MM.1S (cell line): ENCODE data around the gene APRT.

Source experiments
- DNase-seq: peaks from one replicate; pipeline ENCODE4 v3.0.0-alpha.2; 2015
- H2AFZ ChIP-seq: fragments of 300-600 bp; sonication (generic); 2 replicates; pipeline ENCODE4 v1.6.0; 2016; ENCODE audit warnings: antibody characterized with exemption, low read length
- H3F3A ChIP-seq: fragments of 300-600 bp; sonication (generic); 2 replicates; pipeline ENCODE4 v1.6.1; 2016; ENCODE audit warnings: mild to moderate bottlenecking, antibody characterized with exemption, low read length, moderate library complexity, mixed read lengths; ENCODE audit not compliant: insufficient read depth
- H3K27ac ChIP-seq: fragments of 300-600 bp; sonication (generic); 2 replicates; pipeline ENCODE4 v1.5.1; 2016; ENCODE audit warnings: mild to moderate bottlenecking, low read length
- H3K27me3 ChIP-seq: fragments of 300-600 bp; sonication (generic); replicated peaks from 2 replicates; pipeline ENCODE4 v1.6.0; 2016; ENCODE audit warnings: low read length; ENCODE audit not compliant: insufficient read depth
- H3K36me3 ChIP-seq: fragments of 300-600 bp; sonication (generic); replicated peaks from 2 replicates; pipeline ENCODE4 v1.6.1; 2016; ENCODE audit warnings: mild to moderate bottlenecking, low read length, mixed read lengths; ENCODE audit not compliant: insufficient read depth
- H3K4me1 ChIP-seq: fragments of 300-600 bp; sonication (generic); 2 replicates; pipeline ENCODE4 v1.6.1; 2016; ENCODE audit warnings: low read length, mixed read lengths
- H3K4me2 ChIP-seq: fragments of 300-600 bp; sonication (generic); 2 replicates; pipeline ENCODE4 v1.6.0; 2016; ENCODE audit warnings: low read depth, low read length
- H3K4me3 ChIP-seq: fragments of 300-600 bp; sonication (generic); 2 replicates; pipeline ENCODE4 v1.5.1; 2016; ENCODE audit warnings: low read length, mixed read lengths
- H3K79me2 ChIP-seq: fragments of 300-600 bp; sonication (generic); 2 replicates; pipeline ENCODE4 v1.6.1; 2016; ENCODE audit warnings: mixed run types, low read length, mixed read lengths
- H3K9ac ChIP-seq: fragments of 300-600 bp; sonication (generic); 2 replicates; pipeline ENCODE4 v1.6.1; 2016; ENCODE audit warnings: low read length, mixed read lengths
- H3K9me2 ChIP-seq: fragments of 300-600 bp; sonication (generic); replicated peaks from 2 replicates; pipeline ENCODE4 v1.6.1; 2016; ENCODE audit warnings: mild to moderate bottlenecking, low read length, mixed read lengths; ENCODE audit not compliant: insufficient read depth
- H3K9me3 ChIP-seq: fragments of 300-600 bp; sonication (generic); replicated peaks from 2 replicates; pipeline ENCODE4 v1.6.1; 2016; ENCODE audit warnings: mild to moderate bottlenecking, low read length, mixed read lengths; ENCODE audit not compliant: insufficient read depth
- H4K20me1 ChIP-seq: fragments of 300-600 bp; sonication (generic); 2 replicates; pipeline ENCODE4 v1.6.1; 2016; ENCODE audit warnings: mild to moderate bottlenecking, low read length, moderate library complexity, mixed read lengths; ENCODE audit not compliant: insufficient read depth
- EZH2 ChIP-seq: fragments of 300-600 bp; sonication (generic); optimal IDR thresholded peaks from 2 replicates; pipeline ENCODE3; 2017; ENCODE audit warnings: low read depth, mild to moderate bottlenecking, antibody characterized with exemption, low read length, mixed read lengths
- EZH2phosphoT487 ChIP-seq: fragments of 300-600 bp; sonication (generic); IDR thresholded peaks from 2 replicates; pipeline ENCODE4 v1.6.1; 2018; ENCODE audit warnings: antibody characterized with exemption, low read length
- TF ChIP-seq, protein P1 (sequence below): fragments of 300-600 bp; sonication (generic); IDR thresholded peaks from 2 replicates; pipeline ENCODE4 v1.5.1; 2016; ENCODE audit warnings: antibody characterized with exemption, low read length, mixed read lengths

Gene APRT

DNA sequence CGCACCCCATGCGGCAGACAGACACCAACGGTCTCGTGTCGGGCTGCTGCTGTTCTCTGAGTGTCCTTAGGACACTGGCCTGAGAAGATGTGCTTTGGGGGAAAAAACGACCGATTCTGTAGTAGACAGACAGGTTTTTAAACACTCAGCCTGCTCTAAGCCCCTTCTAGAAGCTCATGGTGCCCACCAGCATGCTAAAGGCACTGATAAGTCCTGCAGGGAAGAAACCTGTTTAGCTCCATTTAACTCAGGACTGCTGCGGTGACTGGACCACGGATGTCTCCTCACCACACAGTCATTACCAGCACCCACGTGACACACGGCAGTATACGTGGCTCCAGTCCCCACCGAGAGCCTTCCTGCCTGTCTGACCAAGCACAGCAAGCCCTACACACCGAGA lies 19.1 kb upstream of the APRT start:
- H3K4me3 ChIP-seq: no peak overlapping the region
- H3K9me2 ChIP-seq: no peaks in the 10 kb centered on the region
- no peak overlapping the region for H3K9ac ChIP-seq
- H2AFZ ChIP-seq: no peak overlapping the region
- H3K9me3 ChIP-seq: no peaks in the 10 kb centered on the region
- TF ChIP-seq EZH2phosphoT487: no peak
- TF ChIP-seq EZH2: no peak
- TF ChIP-seq, protein P1, sequence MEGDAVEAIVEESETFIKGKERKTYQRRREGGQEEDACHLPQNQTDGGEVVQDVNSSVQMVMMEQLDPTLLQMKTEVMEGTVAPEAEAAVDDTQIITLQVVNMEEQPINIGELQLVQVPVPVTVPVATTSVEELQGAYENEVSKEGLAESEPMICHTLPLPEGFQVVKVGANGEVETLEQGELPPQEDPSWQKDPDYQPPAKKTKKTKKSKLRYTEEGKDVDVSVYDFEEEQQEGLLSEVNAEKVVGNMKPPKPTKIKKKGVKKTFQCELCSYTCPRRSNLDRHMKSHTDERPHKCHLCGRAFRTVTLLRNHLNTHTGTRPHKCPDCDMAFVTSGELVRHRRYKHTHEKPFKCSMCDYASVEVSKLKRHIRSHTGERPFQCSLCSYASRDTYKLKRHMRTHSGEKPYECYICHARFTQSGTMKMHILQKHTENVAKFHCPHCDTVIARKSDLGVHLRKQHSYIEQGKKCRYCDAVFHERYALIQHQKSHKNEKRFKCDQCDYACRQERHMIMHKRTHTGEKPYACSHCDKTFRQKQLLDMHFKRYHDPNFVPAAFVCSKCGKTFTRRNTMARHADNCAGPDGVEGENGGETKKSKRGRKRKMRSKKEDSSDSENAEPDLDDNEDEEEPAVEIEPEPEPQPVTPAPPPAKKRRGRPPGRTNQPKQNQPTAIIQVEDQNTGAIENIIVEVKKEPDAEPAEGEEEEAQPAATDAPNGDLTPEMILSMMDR: no peak
- DNase-seq: no peak
- no peaks in the 10 kb centered on the region for H3F3A ChIP-seq
- no peaks in the 10 kb centered on the region for H3K79me2 ChIP-seq
- H4K20me1 ChIP-seq: no peaks in the 10 kb centered on the region
- H3K4me1 ChIP-seq: no peaks in the 10 kb centered on the region
- peaks cover 4% of the 10 kb centered on the region; the same call in 1 of the 2 replicates for H3K27me3 ChIP-seq
- H3K4me2 ChIP-seq: no peak overlapping the region
- no peaks in the 10 kb centered on the region for H3K36me3 ChIP-seq
- H3K27ac ChIP-seq: no peak overlapping the region

DNA sequence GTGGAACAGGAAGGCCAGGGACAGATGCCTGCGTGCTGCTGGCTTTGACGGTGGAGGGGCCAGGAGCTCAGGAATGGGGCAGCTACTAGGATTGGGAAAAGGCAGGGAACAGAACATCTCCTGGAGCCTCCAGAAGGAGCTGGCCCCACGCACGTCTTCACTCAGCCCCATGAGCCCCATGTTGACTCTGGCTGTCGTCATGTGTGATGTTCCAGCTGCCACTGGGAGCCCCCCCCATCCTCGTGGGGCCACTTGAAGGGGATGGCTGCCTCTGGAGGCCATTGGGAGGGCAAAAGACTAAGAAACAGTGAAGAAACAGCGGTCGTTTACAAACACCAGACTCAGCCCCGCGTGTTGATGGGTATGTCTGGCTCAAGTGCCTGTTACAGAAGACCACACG lies 18.5 kb upstream of the APRT start:
- TF ChIP-seq, protein P1: no peak
- TF ChIP-seq EZH2: no peak
- no peak for TF ChIP-seq EZH2phosphoT487
- H3K36me3 ChIP-seq: no peaks in the 10 kb centered on the region
- no peak overlapping the region for H3K4me2 ChIP-seq
- H3K9me2 ChIP-seq: no peaks in the 10 kb centered on the region
- no peak for DNase-seq
- H4K20me1 ChIP-seq: no peaks in the 10 kb centered on the region
- no peaks in the 10 kb centered on the region for H3K9me3 ChIP-seq
- H3K27ac ChIP-seq: no peak overlapping the region
- H3K4me3 ChIP-seq: no peak overlapping the region
- peaks cover 4% of the 10 kb centered on the region; the same call in 1 of the 2 replicates for H3K27me3 ChIP-seq
- no peaks in the 10 kb centered on the region for H3F3A ChIP-seq
- H2AFZ ChIP-seq: no peak overlapping the region
- no peaks in the 10 kb centered on the region for H3K79me2 ChIP-seq
- no peak overlapping the region for H3K9ac ChIP-seq
- no peaks in the 10 kb centered on the region for H3K4me1 ChIP-seq

DNA sequence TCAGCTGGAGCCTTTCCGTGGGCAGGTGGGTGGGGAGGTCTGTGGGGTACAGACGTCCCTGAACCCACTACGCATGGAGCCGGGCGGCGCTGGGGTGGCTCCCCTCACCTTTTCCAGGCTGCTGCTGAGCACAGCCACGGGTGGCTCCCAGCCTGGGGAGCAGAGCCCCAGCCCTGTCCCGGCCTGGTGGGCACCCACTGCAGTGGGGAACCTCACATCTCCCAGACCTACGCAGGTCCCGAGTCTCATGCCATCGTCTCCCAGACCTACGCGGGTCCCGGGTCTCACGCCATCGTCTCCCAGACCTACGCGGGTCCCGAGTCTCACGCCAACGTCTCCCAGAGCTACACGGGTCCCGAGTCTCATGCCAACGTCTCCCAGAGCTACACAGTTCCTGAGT lies 17.0 kb upstream of the APRT start:
- H3K27ac ChIP-seq: no peak overlapping the region

More for the DNA sequence above, 17.0 kb upstream of the APRT start:
- no peak overlapping the region for H3K9ac ChIP-seq
- H3F3A ChIP-seq: no peaks in the 10 kb centered on the region
- TF ChIP-seq, protein P1: no peak
- TF ChIP-seq EZH2 (no peak), EZH2phosphoT487 (no peak)
- no peaks in the 10 kb centered on the region for H3K4me1 ChIP-seq
- no peaks in the 10 kb centered on the region for H3K36me3 ChIP-seq
- DNase-seq: no peak
- H3K9me3 ChIP-seq: no peaks in the 10 kb centered on the region
- no peak overlapping the region for H3K4me2 ChIP-seq
- no peaks in the 10 kb centered on the region for H3K9me2 ChIP-seq
- H2AFZ ChIP-seq: no peak overlapping the region
- no peaks in the 10 kb centered on the region for H4K20me1 ChIP-seq
- no peak overlapping the region for H3K4me3 ChIP-seq
- H3K27me3 ChIP-seq: peaks cover 4% of the 10 kb centered on the region; the same call in 1 of the 2 replicates
- H3K79me2 ChIP-seq: no peaks in the 10 kb centered on the region
